ENCODE data around the gene PGP.
A peak's percentile ranks its signal among the peaks of the same experiment; 100 is the strongest.
"Not testable (repeated sequence)": the region's sequence is repeated elsewhere in the genome, so short reads cannot be mapped to it uniquely, and the experiment has no call there.

The PGP gene

DNA sequence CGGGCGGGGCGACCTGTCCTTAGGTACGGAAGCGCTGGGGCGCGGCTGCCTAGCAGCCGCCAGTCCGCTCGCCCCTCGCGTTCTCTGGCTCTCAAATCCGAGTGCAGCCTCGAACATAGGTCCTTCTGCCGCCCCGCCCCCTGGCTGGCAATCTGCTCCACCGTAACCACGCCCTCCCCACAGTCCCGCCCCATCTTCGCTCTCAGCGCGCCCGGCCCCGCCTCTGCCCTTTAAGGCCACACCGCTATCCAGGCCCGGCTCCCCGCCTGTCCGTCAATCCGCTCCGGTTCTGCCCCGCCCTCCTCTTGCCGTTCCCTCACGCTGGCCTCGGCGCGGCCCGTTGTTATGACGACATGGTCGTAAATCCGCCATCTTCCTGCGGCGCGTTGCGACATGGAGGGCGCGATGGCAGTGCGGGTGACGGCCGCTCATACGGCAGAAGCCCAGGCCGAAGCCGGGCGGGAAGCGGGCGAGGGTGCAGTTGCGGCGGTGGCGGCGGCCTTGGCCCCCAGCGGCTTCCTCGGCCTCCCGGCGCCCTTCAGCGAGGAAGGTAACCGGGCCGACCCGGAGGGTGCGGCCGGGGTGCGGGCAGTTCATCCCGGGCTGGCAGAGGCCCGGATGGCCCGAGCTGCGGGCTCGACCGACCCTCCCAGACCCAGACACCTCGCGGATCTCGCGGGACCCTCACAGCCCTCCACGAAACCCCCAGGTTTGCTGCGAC is 8.7 kb upstream of the PGP start, which contains the start of gene E4F1:
E4F1 (plus strand) TSS at position 371 of the 721 bp plus-strand sequence; CDS start at position 394, 23 bp downstream.
- peak; percentile 99 for DNase-seq (ENCODE audit: low spot score)

GRCh38 chr16:2216330-2216729 is 1.7 kb upstream of the PGP start:
- no peak for DNase-seq (ENCODE audit: low spot score)

- peak; percentile 41 for DNase-seq (ENCODE audit: low spot score)
These were observed 572 bp downstream of the PGP start for GRCh38 chr16:2213817-2214718.

- DNase-seq (ENCODE audit: low spot score) = no peak
These were observed 2.0 kb downstream of the PGP start for GRCh38 chr16:2212362-2213324.

GRCh38 chr16:2211923-2212347 is 2.7 kb downstream of the PGP start:
- DNase-seq (ENCODE audit: low spot score) = no peak

DNA sequence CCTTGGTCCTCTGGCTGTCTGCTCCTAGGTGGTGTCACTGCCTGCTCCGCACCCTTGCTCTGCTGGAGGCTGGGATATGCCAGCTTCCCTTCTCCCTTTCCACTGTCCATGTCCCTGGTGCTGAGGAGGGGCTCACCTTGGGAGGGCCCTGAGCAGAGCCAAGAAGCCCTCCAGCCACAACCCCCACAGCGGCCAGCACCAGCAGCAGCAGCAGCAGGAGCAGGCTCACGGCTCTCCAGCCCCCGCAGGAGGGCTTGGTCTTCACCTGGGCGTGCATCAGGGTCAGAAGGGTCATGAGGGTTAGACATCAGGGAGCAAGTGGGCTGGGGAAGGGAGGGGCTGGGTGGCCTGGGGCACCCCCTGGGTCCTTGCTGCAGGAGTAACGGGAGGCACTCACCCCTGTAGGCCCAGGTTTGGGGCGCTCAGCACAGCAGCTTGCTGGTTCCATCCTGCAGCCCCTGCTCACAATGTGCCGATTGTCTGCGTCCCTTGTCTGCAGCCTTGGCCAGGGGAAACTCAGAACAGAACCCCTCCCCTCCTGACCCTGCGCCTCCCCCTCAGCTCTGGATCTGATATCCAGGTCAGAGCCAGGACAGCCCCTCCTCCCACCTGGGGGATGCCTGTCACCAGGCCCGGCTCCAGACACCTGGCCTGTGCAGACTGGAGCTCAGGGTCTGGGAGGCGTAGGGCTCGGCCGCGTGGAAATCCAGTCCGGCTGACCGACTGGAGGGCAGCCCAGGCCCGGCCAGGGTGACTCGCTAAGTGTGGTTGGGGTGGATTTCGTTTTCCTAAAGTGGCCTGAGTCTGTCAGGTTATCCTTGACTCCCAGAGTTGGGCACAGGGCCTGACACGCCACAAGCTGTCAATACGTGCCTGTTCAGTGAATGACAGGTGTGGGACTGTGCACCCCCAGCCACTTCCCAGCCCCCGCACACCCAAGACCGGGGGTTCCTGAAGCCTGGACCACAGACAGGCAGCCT is 4.0 kb downstream of the PGP start, which contains the start of gene BRICD5:
BRICD5 (minus strand) TSS at position 478 of the 980 bp plus-strand sequence; CDS start at position 448, 30 bp downstream.
- no peak for DNase-seq (ENCODE audit: low spot score)

DNA sequence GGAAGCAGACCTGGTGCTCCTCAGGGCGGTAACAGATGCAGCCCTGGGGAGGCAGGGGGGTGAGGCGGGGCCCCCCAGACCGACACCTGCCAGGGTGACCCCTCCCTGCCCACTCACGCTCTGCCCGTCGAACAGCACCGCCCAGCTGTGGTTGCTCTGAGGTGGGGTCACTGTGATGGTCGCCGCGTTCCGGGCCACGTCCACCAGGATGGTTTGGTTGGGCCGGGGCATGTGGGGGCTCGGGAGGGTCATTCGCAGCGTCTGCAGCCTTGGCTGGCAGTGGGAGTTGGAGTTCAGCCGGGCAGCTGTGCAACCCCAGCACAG is 4.7 kb downstream of the PGP start:
- no peak for DNase-seq (ENCODE audit: low spot score)

GRCh38 chr16:2209258-2210008 is 5.2 kb downstream of the PGP start:
- no peak for DNase-seq (ENCODE audit: low spot score)

DNA sequence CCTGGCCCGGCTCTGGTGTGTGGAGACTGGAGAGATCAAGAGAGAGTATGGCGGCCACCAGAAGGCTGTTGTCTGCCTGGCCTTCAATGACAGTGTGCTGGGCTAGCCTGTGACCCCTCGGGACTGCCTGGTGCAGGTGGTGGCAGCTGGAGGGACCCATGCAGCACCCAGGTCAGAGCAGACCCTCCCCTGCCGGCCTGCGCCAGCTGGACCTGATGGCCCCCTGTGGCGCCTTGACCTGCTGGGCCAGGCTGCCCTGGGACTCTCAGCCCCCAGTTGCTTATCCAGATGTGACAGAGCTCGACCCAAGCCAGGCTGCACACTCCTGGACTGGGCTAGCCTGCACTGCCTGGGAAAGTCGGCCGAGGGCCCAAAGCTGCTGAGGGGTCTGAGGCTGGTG is 5.9 kb downstream of the PGP start:
- DNase-seq (ENCODE audit: low spot score) = no peak

GRCh38 chr16:2208308-2208707 is 6.3 kb downstream of the PGP start:
- DNase-seq (ENCODE audit: low spot score) = no peak

- no peak for DNase-seq (ENCODE audit: low spot score)
These were observed 6.8 kb downstream of the PGP start for GRCh38 chr16:2207872-2208271.

DNA sequence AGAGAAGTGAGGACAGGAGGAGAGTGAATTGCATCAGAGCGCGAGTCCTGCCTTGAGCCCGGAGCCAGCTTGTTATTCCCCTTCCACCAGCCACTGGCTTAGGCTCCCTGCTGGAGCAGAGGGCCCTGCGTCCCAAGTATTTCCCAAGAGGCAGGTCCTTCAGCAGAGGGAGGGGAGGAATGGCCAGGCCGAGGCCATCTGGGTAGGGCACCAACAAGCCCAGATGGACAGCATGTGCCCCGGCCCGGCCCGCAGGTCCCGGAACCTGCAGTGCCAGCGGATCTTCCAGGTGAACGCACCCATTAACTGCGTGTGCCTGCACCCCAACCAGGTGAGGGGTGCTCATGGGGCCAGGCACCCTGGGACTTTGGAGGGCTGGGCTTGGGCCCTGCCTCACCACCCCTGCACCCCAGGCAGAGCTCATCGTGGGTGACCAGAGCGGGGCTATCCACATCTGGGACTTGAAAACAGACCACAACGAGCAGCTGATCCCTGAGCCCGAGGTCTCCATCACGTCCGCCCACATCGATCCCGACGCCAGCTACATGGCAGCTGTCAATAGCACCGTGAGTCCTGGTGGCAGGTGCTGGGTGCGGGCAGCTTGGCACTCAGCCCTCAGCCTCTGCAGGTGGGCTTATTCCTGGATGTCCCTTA is 7.7 kb downstream of the PGP start:
- DNase-seq (ENCODE audit: low spot score) = no peak

- DNase-seq (ENCODE audit: low spot score) = no peak
These were observed 8.2 kb downstream of the PGP start for GRCh38 chr16:2206420-2206779.

DNA sequence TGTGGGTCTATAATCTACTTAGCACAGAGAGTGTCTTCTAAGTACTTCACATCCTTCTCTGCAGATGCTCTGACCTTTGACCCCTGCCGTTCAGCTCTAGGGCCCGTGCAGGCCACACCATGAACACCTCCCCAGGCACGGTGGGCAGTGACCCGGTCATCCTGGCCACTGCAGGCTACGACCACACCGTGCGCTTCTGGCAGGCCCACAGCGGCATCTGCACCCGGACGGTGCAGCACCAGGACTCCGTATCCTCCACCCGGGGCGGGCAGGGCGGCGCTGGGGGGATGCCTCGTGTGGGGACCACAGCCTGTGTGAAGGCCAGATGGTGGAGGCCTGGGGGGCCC is 8.7 kb downstream of the PGP start:
- DNase-seq (ENCODE audit: low spot score) = no peak

GRCh38 chr16:2205104-2205966 is 9.3 kb downstream of the PGP start, which contains the start of gene MLST8:
MLST8 (plus strand) TSS chr16:2205454; CDS start chr16:2206086, 632 bp downstream.
- peak; percentile 87 for DNase-seq (ENCODE audit: low spot score)

DNA sequence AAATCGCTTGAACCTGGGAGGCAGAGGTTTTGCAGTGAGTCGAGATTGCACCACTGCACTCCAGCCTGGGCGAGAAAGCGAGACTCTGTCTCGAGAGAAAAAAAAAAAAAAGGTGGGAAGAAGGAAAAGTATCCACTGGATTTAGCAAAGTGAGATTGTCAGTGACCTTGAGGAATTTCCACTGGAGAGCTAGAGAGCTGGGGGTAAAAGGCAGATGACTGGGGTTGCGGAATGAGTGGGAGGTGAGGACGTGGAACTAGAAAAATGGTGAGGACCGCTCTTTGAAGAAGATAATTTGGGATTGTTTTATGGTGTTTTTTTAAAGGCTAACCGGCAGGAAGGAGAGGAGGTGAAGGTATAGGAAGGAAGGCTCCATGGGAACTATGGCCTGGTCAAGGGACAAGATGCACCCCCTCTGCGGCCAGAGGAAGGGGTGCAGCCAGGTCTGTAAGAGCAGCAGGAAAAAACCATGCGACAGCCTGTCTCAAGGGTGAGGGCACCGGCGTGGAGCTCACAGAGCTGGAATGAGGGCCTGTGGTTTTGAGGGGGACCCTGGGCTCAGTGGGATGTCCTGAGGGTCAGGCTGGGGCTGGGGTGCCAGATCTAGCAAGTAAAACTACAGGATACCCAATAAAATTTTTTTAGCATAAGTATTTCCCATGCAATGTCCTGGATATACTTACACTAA is 10.1 kb downstream of the PGP start:
- no peak for DNase-seq (ENCODE audit: low spot score)

GRCh38 chr16:2203119-2203688 is 11.4 kb downstream of the PGP start:
- DNase-seq (ENCODE audit: low spot score) = not testable (repeated sequence)

- DNase-seq (ENCODE audit: low spot score) = no peak
These were observed 14.3 kb downstream of the PGP start for GRCh38 chr16:2200313-2200712.
